ENCODE results near the gene TIMP2.

Gene TIMP2

DNA sequence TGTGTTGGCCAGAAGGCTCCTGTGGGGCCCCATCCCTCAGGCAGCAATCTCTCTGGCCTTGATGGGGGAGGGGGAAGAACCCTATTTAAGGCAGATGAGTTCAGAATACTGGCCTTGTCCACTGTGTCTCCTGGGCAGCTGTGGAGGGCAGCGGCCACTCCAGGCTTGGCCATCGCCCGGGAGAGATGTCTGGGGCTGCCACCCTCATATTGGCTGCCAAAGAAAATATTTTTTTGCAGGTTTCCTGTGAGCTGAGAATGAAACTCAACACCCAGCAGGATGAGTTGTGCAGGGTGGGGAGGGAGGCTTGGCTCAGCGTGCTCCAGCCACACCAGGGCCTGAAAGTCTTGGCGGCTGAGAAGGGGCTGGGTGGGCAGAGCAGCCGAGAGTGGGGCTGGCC is 14.4 kb upstream of the TIMP2 start:
- peak; percentile 73 for DNase-seq (ENCODE audit: low read depth)
- TF ChIP-seq, protein P1, sequence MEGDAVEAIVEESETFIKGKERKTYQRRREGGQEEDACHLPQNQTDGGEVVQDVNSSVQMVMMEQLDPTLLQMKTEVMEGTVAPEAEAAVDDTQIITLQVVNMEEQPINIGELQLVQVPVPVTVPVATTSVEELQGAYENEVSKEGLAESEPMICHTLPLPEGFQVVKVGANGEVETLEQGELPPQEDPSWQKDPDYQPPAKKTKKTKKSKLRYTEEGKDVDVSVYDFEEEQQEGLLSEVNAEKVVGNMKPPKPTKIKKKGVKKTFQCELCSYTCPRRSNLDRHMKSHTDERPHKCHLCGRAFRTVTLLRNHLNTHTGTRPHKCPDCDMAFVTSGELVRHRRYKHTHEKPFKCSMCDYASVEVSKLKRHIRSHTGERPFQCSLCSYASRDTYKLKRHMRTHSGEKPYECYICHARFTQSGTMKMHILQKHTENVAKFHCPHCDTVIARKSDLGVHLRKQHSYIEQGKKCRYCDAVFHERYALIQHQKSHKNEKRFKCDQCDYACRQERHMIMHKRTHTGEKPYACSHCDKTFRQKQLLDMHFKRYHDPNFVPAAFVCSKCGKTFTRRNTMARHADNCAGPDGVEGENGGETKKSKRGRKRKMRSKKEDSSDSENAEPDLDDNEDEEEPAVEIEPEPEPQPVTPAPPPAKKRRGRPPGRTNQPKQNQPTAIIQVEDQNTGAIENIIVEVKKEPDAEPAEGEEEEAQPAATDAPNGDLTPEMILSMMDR (conservative IDR thresholded peaks at IDR 0.05; ENCODE audit: low read depth, low read length), result no peak

GRCh38 chr17:78937561-78937960 is 12.4 kb upstream of the TIMP2 start:
- no peak overlapping the region for H3K4me3 ChIP-seq (ENCODE audit: low read depth, low read length)
- TF ChIP-seq, protein P1 (conservative IDR thresholded peaks at IDR 0.05; ENCODE audit: low read depth, low read length), result no peak
- no peak for DNase-seq (ENCODE audit: low read depth)

More for the DNA sequence above, 14.4 kb upstream of the TIMP2 start:
- no peak overlapping the region for H3K4me3 ChIP-seq (ENCODE audit: low read depth, low read length)

- TF ChIP-seq, protein P1 (conservative IDR thresholded peaks at IDR 0.05; ENCODE audit: low read depth, low read length), result no peak
- no peak overlapping the region for H3K4me3 ChIP-seq (ENCODE audit: low read depth, low read length)
- peak; percentile 99 for DNase-seq (ENCODE audit: low read depth)
These were observed 10.5 kb upstream of the TIMP2 start for GRCh38 chr17:78935419-78936323.

GRCh38 chr17:78934681-78935418 is 9.7 kb upstream of the TIMP2 start:
- H3K4me3 ChIP-seq (ENCODE audit: low read depth, low read length), result no peak overlapping the region
- TF ChIP-seq, protein P1 (conservative IDR thresholded peaks at IDR 0.05; ENCODE audit: low read depth, low read length), result no peak
- no peak for DNase-seq (ENCODE audit: low read depth)

DNA sequence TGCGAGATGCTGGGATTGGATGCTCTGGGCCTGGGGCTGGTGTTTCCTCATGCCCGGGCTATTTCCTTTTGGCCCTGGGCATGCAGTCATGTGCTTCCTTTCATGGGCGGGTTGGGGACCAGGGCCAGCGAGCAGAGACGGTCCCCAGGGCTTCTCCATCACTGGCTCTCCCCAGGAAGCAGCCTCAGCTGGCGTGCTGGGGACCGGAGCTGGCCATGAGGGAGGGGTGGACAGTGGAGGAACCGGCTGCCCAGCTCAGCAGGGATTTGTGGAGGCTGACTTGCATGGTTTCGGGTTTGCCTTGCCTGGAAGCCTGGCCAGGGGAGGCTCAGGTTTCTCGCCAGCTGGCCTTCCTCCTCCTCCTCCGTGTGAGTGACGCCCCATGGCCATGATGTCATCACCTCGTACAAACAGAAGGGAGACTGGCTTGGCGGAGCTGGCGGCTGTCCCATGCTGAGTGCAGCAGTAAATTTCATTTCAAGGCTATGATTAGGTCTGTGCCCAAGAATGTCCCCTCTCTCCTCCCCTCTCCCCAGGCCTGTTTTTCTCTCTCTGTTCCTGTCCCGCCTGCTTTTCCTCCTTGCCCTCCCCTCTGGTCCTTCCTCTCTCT is 8.9 kb upstream of the TIMP2 start:
- TF ChIP-seq, protein P1 (conservative IDR thresholded peaks at IDR 0.05; ENCODE audit: low read depth, low read length), result no peak
- H3K4me3 ChIP-seq (ENCODE audit: low read depth, low read length), result peak overlapping the region; percentile 30
- DNase-seq (ENCODE audit: low read depth), result peak; percentile 99

DNA sequence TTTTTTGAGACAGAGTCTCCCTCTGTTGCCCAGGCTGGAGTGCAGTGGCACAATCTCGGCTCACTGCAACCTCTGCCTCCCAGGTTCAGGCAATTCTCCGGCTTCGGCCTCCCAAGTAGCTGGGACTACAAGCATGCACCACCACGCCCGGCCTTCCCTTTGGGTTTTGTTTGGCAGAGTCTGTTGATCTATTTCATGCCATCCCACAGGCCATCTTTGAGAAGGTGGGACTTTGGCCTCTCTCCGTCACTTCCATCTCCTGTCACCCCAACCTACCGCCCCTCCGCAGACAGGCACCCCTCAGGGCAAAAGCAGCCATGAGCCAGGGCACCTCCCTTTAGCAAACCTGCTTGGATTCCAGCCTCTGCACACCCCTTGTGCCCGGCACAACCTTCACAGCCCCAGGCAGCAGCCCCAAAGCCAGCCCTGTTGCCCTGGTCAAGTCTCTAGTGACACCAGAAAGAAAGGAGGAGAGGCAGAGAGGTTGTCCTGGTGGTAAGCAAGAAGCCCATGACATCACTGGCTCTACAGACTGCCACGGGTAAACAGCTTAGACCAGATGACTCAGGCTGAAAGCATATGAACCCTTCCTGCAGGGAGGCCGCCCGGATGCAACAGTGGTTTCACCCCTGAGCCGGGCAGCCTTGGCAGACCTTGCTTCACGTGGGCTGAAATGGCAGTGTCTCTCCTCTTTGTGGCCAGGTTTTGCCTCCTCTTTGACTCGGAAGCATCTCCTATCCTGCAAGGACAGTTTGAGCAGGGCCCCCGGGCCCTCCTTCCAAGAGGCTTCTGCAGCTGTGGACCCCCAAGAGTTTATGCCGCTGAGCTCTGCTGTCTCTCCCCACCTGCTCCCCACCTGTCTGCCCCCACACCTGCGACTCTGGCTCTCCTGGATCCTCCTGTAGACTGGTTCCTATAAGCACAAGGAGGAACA is 8.1 kb upstream of the TIMP2 start:
- DNase-seq (ENCODE audit: low read depth), result peak; percentile 99
- no peak overlapping the region for H3K4me3 ChIP-seq (ENCODE audit: low read depth, low read length)
- TF ChIP-seq, protein P1 (conservative IDR thresholded peaks at IDR 0.05; ENCODE audit: low read depth, low read length), result no peak

Measured in choroid plexus epithelial cell (primary cell).